Measurements from ENCODE around the gene SEMA4D.

Gene SEMA4D

DNA sequence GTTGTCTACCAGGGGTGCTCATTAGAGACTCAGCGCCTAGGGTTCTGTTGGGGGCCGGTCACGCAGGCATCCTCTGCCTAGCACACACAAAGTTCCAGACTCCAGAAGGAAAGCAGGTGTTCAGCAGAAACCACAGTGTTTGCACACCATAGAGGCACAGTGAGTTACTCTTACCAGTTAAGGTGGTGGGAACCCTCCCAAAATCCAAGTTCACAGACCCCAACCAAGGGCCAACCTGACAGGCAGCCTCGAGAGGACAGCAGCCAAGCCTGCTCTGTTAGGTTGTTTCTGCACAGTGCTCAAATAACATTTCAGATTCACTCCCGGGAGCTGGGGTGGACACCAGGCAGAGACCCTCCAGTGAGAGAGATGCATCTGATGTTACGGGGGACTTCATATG is 143.4 kb downstream of the SEMA4D start:
- no peak overlapping the region for H3K9ac ChIP-seq (ENCODE audit: low read length in 5 of 5)
- H3K27me3 ChIP-seq (ENCODE audit: control insufficient read depth in 5 of 5, insufficient read depth in 4 of 5, low read length in 5 of 5): no peaks in the 10 kb centered on the region
- H3K4me1 ChIP-seq (ENCODE audit: control insufficient read depth in 5 of 5, insufficient read depth in 5 of 5, low read length in 5 of 5): peaks cover 0 to 11% (median 0%) of the 10 kb centered on the region in 5 donors
- no peak overlapping the region for H3K4me3 ChIP-seq (ENCODE audit: low read depth in 1 of 5, low read length in 5 of 5)
- peaks cover 22 to 98% (median 95%) of the 10 kb centered on the region in 5 donors for H3K36me3 ChIP-seq (ENCODE audit: control insufficient read depth in 5 of 5, insufficient read depth in 5 of 5, low read length in 5 of 5)
- H3K27ac ChIP-seq (ENCODE audit: low read depth, low read length): no peak overlapping the region
- H3K9me3 ChIP-seq (ENCODE audit: control insufficient read depth in 5 of 5, low read length in 5 of 5): no peaks in the 10 kb centered on the region

GRCh38 chr9:89353989-89354388 is 143.9 kb downstream of the SEMA4D start:
- H3K36me3 ChIP-seq (ENCODE audit: control insufficient read depth in 5 of 5, insufficient read depth in 5 of 5, low read length in 5 of 5): peaks cover 25 to 99% (median 96%) of the 10 kb centered on the region in 5 donors
- H3K9ac ChIP-seq (ENCODE audit: low read length in 5 of 5): no peak overlapping the region
- H3K4me1 ChIP-seq (ENCODE audit: control insufficient read depth in 5 of 5, insufficient read depth in 5 of 5, low read length in 5 of 5): peaks cover 0 to 11% (median 0%) of the 10 kb centered on the region in 5 donors
- H3K4me3 ChIP-seq (ENCODE audit: low read depth in 1 of 5, low read length in 5 of 5): no peak overlapping the region
- no peaks in the 10 kb centered on the region for H3K9me3 ChIP-seq (ENCODE audit: control insufficient read depth in 5 of 5, low read length in 5 of 5)
- H3K27me3 ChIP-seq (ENCODE audit: control insufficient read depth in 5 of 5, insufficient read depth in 4 of 5, low read length in 5 of 5): no peaks in the 10 kb centered on the region
- no peak overlapping the region for H3K27ac ChIP-seq (ENCODE audit: low read depth, low read length)

DNA sequence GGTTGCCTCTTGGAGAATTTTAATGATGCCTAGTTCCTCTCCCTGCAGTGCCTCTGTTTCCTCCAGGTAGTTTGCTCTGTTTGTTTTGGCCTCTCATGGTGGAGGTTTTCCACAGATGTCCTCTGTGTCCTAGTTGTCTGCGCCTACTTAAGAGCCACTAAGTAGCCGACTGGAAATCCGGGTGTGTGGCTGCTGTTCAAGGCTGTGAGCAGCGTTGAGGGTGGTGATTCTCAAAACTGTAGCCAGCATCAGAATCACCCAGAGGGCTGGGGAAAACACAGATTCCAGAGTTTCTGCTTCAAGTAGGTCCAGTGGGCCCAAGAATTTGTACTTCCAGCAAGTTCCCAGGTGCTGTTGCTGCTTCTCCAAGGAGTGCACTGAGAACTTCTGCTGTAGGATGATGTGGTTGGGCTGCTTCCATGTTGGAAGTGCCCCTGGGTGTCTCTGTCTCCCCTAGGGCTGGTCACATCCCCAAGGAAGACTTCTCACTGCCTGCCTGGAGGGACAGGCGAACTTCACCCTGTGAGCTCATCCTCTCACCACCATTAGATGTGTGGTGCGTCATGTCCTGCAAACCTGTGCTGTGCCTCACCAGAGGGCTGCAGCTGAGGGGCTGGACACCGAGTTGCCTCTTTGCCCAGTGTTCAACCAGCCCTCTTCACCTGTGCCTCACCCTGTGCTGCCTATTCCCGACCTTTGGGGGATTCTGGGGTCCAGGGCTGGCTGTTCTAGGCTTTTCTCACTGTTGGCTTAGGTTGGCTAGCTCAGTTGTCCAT is 144.9 kb downstream of the SEMA4D start:
- Histone ChIP-seq H3K36me3 (ENCODE audit: control insufficient read depth in 5 of 5, insufficient read depth in 5 of 5, low read length in 5 of 5) (peaks cover 26 to 99% (median 96%) of the 10 kb centered on the region in 5 donors), H3K9me3 (ENCODE audit: control insufficient read depth in 5 of 5, low read length in 5 of 5) (no peaks in the 10 kb centered on the region), H3K27ac (ENCODE audit: low read depth, low read length) (no peak overlapping the region), H3K27me3 (ENCODE audit: control insufficient read depth in 5 of 5, insufficient read depth in 4 of 5, low read length in 5 of 5) (no peaks in the 10 kb centered on the region), H3K9ac (ENCODE audit: low read length in 5 of 5) (peak overlapping the region in 1 of 5 donors; percentile 16), H3K4me1 (ENCODE audit: control insufficient read depth in 5 of 5, insufficient read depth in 5 of 5, low read length in 5 of 5) (peaks cover 0 to 11% (median 0%) of the 10 kb centered on the region in 5 donors), H3K4me3 (ENCODE audit: low read depth in 1 of 5, low read length in 5 of 5) (no peak overlapping the region)

DNA sequence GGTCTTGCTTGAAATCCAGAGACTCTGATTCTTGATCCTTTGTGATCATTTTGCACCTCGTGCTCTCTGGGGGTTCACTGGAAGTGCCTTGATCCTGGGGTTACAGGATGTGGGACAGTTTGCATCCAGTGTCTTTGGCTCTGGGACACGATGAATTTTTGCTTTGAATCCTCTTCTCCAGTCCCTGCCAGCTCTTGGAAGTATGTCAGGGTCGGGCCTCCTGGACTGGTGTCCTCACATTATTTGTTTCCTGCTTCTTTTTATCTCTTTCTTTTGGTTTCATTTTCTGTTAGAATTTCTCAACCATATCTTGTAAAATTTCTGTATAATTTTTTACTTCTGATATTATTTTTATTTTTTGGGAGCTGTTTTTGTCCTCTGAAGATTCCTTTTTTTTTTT is 145.5 kb downstream of the SEMA4D start:
- Histone ChIP-seq H3K27ac (ENCODE audit: low read depth, low read length) (no peak overlapping the region), H3K4me1 (ENCODE audit: control insufficient read depth in 5 of 5, insufficient read depth in 5 of 5, low read length in 5 of 5) (peaks cover 0 to 11% (median 0%) of the 10 kb centered on the region in 5 donors), H3K9me3 (ENCODE audit: control insufficient read depth in 5 of 5, low read length in 5 of 5) (no peaks in the 10 kb centered on the region), H3K36me3 (ENCODE audit: control insufficient read depth in 5 of 5, insufficient read depth in 5 of 5, low read length in 5 of 5) (peaks cover 26 to 99% (median 96%) of the 10 kb centered on the region in 5 donors), H3K27me3 (ENCODE audit: control insufficient read depth in 5 of 5, insufficient read depth in 4 of 5, low read length in 5 of 5) (no peaks in the 10 kb centered on the region), H3K9ac (ENCODE audit: low read length in 5 of 5) (no peak overlapping the region), H3K4me3 (ENCODE audit: low read depth in 1 of 5, low read length in 5 of 5) (no peak overlapping the region)

- Histone ChIP-seq H3K36me3 (ENCODE audit: control insufficient read depth in 5 of 5, insufficient read depth in 5 of 5, low read length in 5 of 5) (peaks cover 26 to 98% (median 95%) of the 10 kb centered on the region in 5 donors), H3K9ac (ENCODE audit: low read length in 5 of 5) (no peak overlapping the region), H3K27ac (ENCODE audit: low read depth, low read length) (no peak overlapping the region), H3K4me1 (ENCODE audit: control insufficient read depth in 5 of 5, insufficient read depth in 5 of 5, low read length in 5 of 5) (peaks cover 0 to 11% (median 0%) of the 10 kb centered on the region in 5 donors), H3K27me3 (ENCODE audit: control insufficient read depth in 5 of 5, insufficient read depth in 4 of 5, low read length in 5 of 5) (no peaks in the 10 kb centered on the region), H3K9me3 (ENCODE audit: control insufficient read depth in 5 of 5, low read length in 5 of 5) (no peaks in the 10 kb centered on the region), H3K4me3 (ENCODE audit: low read depth in 1 of 5, low read length in 5 of 5) (no peak overlapping the region)
Measured at GRCh38 chr9:89351584-89352300, 146.2 kb downstream of the SEMA4D start.

DNA sequence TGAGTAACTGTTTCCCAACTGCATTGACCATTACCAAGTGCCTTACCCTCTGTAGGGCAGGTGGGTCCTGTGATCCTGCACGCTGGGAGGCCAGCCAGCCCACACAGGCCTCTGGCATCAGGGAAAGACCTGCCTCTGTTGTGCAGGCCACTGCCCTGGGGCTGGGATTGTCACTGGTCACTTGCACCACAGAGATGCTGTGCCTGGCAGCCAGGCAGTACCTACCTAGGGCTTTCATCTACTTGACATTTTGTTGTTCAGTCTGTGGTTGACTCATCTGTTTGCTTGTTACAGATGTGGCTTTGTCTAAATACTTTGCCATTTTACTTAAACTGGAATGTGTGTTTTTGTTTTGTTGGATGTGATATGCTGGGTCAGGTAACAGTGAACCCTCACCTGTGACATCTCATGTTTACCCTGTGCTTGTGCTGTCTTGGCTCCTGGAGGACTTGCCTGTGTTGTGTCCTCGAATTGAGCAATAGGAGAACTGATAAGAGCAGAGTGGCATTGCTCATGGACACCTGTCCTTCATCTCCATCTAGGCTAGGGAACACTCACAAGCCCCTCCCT is 146.8 kb downstream of the SEMA4D start:
- Histone ChIP-seq H3K9ac (ENCODE audit: low read length in 5 of 5) (no peak overlapping the region), H3K36me3 (ENCODE audit: control insufficient read depth in 5 of 5, insufficient read depth in 5 of 5, low read length in 5 of 5) (peaks cover 26 to 98% (median 95%) of the 10 kb centered on the region in 5 donors), H3K4me3 (ENCODE audit: low read depth in 1 of 5, low read length in 5 of 5) (no peak overlapping the region), H3K9me3 (ENCODE audit: control insufficient read depth in 5 of 5, low read length in 5 of 5) (no peaks in the 10 kb centered on the region), H3K4me1 (ENCODE audit: control insufficient read depth in 5 of 5, insufficient read depth in 5 of 5, low read length in 5 of 5) (peaks cover 0 to 11% (median 0%) of the 10 kb centered on the region in 5 donors), H3K27ac (ENCODE audit: low read depth, low read length) (no peak overlapping the region), H3K27me3 (ENCODE audit: control insufficient read depth in 5 of 5, insufficient read depth in 4 of 5, low read length in 5 of 5) (no peaks in the 10 kb centered on the region)

GRCh38 chr9:89349607-89350006 is 148.3 kb downstream of the SEMA4D start:
- peaks cover 0 to 11% (median 0%) of the 10 kb centered on the region in 5 donors for H3K4me1 ChIP-seq (ENCODE audit: control insufficient read depth in 5 of 5, insufficient read depth in 5 of 5, low read length in 5 of 5)
- peaks cover 21 to 97% (median 94%) of the 10 kb centered on the region in 5 donors for H3K36me3 ChIP-seq (ENCODE audit: control insufficient read depth in 5 of 5, insufficient read depth in 5 of 5, low read length in 5 of 5)
- no peak overlapping the region for H3K4me3 ChIP-seq (ENCODE audit: low read depth in 1 of 5, low read length in 5 of 5)
- no peak overlapping the region for H3K27ac ChIP-seq (ENCODE audit: low read depth, low read length)
- no peaks in the 10 kb centered on the region for H3K9me3 ChIP-seq (ENCODE audit: control insufficient read depth in 5 of 5, low read length in 5 of 5)
- H3K9ac ChIP-seq (ENCODE audit: low read length in 5 of 5): no peak overlapping the region
- H3K27me3 ChIP-seq (ENCODE audit: control insufficient read depth in 5 of 5, insufficient read depth in 4 of 5, low read length in 5 of 5): no peaks in the 10 kb centered on the region

DNA sequence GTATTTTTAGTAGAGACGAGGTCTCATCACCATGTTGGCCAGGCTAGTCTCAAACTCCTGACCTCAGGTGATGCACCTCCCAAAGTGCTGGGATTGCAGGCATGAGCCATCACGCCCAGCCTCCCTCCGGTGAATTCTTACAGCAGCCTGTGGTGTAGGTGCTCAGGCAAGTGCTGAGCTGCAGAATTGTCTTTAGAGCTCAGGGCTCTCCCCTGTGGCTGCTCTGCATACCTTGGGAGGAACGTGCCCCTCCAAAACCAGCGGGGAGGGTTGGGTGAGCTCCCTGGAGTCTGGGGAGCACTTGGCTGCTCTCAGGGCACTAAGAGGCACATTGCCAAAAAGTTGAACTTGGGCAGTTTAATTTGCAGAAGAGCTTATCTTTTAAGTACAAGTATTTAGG is 150.3 kb downstream of the SEMA4D start:
- H3K9ac ChIP-seq (ENCODE audit: low read length in 5 of 5): no peak overlapping the region
- peaks cover 0 to 4% (median 0%) of the 10 kb centered on the region in 5 donors for H3K4me1 ChIP-seq (ENCODE audit: control insufficient read depth in 5 of 5, insufficient read depth in 5 of 5, low read length in 5 of 5)
- H3K27me3 ChIP-seq (ENCODE audit: control insufficient read depth in 5 of 5, insufficient read depth in 4 of 5, low read length in 5 of 5): no peaks in the 10 kb centered on the region
- no peaks in the 10 kb centered on the region for H3K9me3 ChIP-seq (ENCODE audit: control insufficient read depth in 5 of 5, low read length in 5 of 5)
- peaks cover 30 to 91% (median 88%) of the 10 kb centered on the region in 5 donors for H3K36me3 ChIP-seq (ENCODE audit: control insufficient read depth in 5 of 5, insufficient read depth in 5 of 5, low read length in 5 of 5)
- H3K27ac ChIP-seq (ENCODE audit: low read depth, low read length): no peak overlapping the region
- no peak overlapping the region for H3K4me3 ChIP-seq (ENCODE audit: low read depth in 1 of 5, low read length in 5 of 5)

- Histone ChIP-seq H3K9ac (ENCODE audit: low read length in 5 of 5) (no peak overlapping the region), H3K4me1 (ENCODE audit: control insufficient read depth in 5 of 5, insufficient read depth in 5 of 5, low read length in 5 of 5) (no peaks in the 10 kb centered on the region), H3K27me3 (ENCODE audit: control insufficient read depth in 5 of 5, insufficient read depth in 4 of 5, low read length in 5 of 5) (no peaks in the 10 kb centered on the region), H3K9me3 (ENCODE audit: control insufficient read depth in 5 of 5, low read length in 5 of 5) (no peaks in the 10 kb centered on the region), H3K36me3 (ENCODE audit: control insufficient read depth in 5 of 5, insufficient read depth in 5 of 5, low read length in 5 of 5) (peaks cover 35 to 91% (median 90%) of the 10 kb centered on the region in 5 donors), H3K4me3 (ENCODE audit: low read depth in 1 of 5, low read length in 5 of 5) (no peak overlapping the region), H3K27ac (ENCODE audit: low read depth, low read length) (no peak overlapping the region)
Measured at GRCh38 chr9:89346696-89347095, 151.2 kb downstream of the SEMA4D start.

DNA sequence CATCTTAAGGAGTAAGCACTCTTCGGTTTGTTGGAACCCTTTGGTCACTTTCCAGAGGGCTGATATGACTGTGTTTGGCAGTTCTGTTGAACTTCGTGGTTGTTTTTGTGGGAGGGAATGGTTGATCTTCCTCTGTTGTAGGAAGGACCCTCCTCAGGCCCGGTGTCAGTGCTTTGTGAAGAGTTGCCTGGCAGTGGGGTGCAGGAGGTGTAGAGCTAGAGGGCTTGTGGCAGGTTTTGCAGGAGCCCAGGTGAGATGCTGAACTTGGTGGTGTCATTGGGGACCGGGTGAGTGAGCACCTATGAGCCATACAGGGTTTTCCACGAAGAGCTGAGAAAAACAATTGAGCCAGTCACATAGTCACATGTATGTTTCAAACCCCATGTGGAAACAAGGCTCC is 152.4 kb downstream of the SEMA4D start:
- H3K4me3 ChIP-seq (ENCODE audit: low read depth in 1 of 5, low read length in 5 of 5): no peak overlapping the region
- no peak overlapping the region for H3K9ac ChIP-seq (ENCODE audit: low read length in 5 of 5)
- no peaks in the 10 kb centered on the region for H3K27me3 ChIP-seq (ENCODE audit: control insufficient read depth in 5 of 5, insufficient read depth in 4 of 5, low read length in 5 of 5)
- peaks cover 45 to 91% (median 87%) of the 10 kb centered on the region in 5 donors for H3K36me3 ChIP-seq (ENCODE audit: control insufficient read depth in 5 of 5, insufficient read depth in 5 of 5, low read length in 5 of 5)
- H3K4me1 ChIP-seq (ENCODE audit: control insufficient read depth in 5 of 5, insufficient read depth in 5 of 5, low read length in 5 of 5): no peaks in the 10 kb centered on the region
- no peak overlapping the region for H3K27ac ChIP-seq (ENCODE audit: low read depth, low read length)
- H3K9me3 ChIP-seq (ENCODE audit: control insufficient read depth in 5 of 5, low read length in 5 of 5): no peaks in the 10 kb centered on the region

Data from subcutaneous abdominal adipose tissue (tissue), 5 donors.